Measurements from ENCODE around the gene UMPS.
"Not testable (repeated sequence)": the region's sequence is repeated elsewhere in the genome, so short reads cannot be mapped to it uniquely, and the experiment has no call there.

The UMPS gene

GRCh38 chr3:124707656-124708062 lies 22.6 kb upstream of the UMPS start:
- no peak for DNase-seq

GRCh38 chr3:124714223-124714853 lies 15.9 kb upstream of the UMPS start:
- no peak for DNase-seq

DNA sequence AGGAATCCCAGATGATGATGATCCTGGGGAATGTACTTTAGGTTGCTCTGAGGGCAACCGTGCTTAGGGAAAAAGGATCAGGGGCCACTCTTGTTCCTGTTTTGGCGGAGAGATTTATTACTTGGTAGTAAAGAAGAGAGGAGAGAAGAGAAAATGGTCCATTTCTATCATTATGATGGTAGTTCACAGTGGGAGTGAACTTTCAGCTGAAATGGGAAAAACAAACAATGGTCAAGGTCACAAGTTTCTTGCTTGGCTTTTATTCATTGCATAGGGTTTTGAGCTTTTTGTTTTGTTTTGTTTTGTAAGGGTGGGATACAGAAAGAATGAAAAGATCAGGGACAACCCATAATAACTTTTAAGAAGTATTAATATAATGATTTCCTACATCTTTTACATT lies 7.7 kb upstream of the UMPS start:
- no peak for DNase-seq

DNA sequence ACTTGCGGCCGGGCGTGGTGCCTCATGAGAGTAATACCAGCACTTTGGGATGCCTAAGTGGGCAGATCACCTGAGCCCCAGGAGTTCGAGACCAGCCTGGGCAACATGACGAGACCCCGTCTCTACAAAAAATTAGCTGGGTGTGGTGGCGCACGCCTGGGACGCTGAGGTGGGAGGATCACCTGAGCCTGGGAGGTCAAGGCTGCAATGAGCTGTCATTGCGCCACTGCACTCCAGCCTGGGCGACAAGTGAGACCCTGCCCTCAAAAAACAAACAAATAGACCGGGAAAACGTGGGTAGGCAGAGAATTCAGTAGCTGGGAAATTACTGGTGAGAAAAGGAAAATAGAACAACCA lies 667 bp downstream of the UMPS start:
- DNase-seq: peak; percentile 19

DNA sequence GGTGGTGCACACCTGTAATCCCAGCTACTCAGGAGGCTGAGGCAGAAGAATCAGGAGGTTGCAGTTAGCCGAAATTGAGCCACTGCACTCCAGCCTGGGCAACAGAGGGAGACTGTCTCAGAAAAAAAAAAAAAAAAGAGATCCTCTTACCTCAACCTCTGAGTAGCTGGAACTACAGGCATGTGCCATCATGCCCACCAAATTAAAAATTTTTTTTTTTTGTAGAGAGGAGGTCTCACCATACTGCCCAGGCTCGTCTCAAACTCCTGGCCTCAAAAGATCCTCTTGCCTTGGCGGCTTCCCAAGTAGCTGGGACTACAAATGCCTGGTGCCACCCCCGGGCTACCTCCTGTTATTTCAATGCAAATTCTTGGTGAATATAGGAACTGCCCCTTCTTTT lies 1.5 kb downstream of the UMPS start:
- DNase-seq: no peak

DNA sequence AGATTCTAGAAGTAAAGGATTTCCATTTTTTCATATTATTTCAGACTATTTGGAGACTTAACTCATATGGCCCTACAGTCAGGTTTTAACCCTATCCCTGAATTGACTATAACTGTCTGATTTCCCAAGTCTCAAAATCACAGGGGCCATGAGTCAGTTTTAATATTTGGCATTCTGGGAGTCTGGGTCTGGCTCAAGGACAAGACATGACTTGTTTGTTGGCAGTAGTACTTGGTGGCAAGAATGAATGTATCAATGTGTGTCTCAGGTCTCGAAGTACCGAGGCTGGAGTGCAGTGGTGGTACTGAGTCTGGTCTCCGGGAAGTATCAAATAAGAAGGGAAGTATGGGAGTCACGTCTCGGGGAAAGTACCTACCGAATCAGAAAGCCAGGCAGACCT lies 10.8 kb downstream of the UMPS start:
- no peak for DNase-seq

- no peak for DNase-seq
Observed at GRCh38 chr3:124745756-124746155, 15.5 kb downstream of the UMPS start.

DNA sequence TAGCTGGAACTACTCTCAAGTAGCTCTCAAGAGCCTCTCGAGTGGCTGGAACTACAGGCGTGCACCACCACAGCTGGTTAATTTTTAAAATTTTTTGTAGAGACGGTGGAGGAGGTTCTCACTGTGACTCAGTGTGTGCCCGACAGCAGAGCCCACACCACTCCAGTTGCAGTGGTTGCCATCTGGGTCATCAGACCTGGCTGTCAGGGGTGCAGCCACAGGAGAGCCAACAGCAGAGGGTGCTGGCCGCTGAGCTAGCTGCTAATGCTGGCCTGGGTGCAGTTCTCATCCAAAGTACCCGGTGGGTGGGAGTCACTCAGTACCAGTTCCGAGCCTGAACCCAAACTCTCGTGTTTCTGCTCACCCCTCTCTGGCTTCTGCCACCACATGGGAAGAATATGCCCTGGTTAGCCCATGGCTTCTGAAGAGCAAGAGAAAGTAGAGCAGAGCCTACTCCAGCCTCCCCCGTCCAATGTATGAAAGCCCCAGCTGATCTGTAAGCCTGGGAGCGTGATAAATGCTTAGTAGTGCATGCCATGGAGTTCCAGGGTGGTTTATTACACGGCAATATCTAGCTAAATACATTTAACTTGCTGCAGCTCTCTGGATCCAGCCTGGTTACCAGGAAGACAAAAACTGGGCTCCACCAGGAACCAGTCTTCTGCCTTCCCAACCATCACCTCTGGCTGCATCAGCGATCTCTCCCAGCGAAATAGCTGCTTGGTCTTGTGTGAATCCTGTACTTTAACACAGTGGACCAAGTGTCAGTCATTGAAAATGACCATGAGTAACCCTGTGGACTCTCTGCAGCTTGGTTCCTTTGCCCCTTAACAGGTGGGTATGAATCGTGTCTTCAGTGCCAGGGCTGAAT lies 17.1 kb downstream of the UMPS start:
- no peak for DNase-seq

- no peak for DNase-seq
Observed at GRCh38 chr3:124748560-124749198, 18.4 kb downstream of the UMPS start.

DNA sequence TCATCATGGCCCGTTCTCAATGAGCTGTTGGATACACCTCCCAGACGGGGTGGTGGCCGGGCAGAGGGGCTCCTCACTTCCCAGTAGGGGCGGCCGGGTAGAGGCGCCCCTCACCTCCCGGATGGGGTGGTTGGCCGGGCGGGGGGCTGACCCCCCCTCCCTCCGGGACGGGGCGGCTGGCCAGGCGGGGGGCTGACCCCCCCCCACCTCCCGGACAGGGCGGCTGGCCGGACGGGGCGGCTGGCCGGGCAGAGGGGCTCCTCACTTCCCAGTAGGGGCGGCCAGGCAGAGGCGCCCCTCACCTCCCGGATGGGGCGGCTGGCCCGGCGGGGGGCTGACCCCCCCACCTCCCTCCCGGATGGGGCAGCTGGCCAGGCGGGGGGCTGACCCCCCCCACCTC lies 19.6 kb downstream of the UMPS start:
- DNase-seq: not testable (repeated sequence)

- no peak for DNase-seq
Observed at GRCh38 chr3:124751501-124751900, 21.2 kb downstream of the UMPS start.

- no peak for DNase-seq
Observed at GRCh38 chr3:124752051-124752450, 21.8 kb downstream of the UMPS start.

DNA sequence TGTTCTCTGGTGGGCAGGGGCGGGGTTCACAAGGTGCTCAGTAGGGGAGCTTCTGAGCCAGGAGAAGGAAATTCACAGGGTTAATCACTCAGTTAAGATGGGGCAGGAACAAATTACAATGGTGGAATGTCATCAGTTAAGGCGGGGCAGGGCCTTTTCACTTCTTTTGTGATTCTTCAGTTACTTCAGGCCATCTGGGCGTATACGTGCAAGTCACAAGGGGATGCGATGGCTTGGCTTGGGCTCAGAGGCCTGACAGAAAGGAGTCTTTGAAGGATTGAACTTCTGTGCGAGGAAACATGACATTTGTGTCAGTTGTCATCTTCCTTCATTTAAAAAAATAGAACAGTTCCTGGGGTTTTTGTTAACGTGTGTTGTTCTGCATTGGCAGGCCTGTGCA lies 27.7 kb downstream of the UMPS start:
- DNase-seq: not testable (repeated sequence)

DNA sequence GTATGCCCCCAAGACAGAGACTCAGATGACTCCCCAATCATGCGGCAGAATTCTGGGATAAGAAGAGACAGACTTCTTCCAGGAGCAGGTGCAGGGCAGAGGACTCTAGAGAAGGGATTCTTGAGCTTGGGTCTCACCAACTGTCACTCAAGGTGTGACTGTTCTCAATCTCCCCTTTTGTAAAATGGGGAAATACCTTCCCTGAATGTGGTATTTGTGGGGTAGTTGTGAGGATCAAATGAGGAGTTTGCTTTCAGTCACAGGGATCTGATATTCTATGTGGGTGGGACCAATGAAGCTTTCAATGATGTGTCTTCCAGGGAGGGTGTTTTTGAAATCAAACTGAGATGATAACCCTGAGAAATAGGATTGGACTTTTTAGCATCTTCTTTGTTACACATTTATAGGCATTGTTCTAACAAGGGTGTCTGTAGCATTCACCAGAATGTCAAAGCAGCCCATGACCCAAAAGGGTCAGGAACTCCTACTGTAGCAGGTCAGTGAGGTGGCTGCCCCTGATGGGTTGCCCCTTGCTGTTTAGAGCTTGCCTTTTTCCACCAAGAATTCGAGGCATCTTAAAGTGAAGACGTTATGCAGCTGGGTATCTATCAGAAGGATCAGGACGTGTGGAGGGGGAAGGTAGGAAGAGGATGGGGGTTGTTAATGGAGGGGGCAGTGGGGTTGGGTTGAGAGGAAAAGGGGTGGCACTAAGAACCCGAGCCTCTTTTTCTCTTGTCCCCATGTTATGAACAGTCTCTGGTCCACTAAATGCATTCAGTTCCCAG lies 28.8 kb downstream of the UMPS start:
- DNase-seq: peak; percentile 7

GRCh38 chr3:124759666-124760401 lies 29.6 kb downstream of the UMPS start:
- no peak for DNase-seq

DNA sequence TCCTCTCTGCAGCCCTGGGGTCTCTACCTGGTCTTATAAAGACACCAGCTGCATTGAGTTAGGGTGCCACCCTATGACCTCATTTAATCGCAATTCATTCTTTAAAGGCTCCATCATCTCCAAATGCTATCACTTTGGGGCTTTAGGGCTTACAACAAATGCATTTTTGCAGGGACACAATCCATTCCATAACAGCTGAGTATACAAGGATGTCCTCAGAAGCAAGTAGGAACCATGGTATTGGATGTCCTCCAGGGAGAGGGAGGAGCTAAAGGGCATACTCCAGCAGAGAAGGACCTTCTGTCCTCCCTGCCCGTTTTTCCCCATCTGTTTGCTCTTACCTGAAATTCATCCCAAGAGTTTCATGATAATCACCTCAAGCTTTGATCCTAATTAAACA lies 30.3 kb downstream of the UMPS start:
- DNase-seq: no peak

GRCh38 chr3:124761250-124761796 lies 31.1 kb downstream of the UMPS start:
- peak; percentile 76 for DNase-seq

DNA sequence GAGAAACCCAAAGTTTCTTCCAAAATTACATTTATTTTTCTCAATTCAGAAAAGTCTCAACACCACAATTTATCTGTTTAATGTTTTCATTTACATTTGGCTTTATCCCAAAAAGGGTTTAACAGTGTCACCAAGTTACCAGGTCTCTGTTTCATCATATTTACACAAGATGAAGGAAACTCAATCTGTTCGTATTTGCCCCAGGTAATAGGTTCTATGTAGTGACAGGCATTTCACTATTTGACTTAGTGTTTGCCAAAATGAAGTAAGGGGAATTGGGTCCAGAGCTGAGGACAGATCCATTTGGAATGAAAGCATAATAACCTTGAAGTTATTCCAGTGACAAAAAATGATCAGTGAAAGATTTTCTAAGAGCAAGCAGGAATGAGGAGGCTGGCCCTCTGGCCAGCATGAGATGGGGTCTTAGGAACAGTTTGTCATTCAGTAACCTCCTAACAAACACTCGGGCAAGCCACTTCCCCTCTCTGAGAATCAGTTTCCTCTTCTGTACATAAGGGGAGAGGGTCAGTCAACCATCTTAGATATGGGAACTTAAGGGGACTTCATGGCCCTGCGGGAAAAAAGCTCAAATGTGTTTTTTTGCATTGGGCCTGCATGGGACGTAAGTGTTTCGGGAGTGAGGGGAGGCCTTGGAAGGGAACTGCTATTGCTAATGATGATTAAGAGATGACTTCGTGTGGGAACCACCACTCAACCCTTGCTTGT lies 31.8 kb downstream of the UMPS start:
- DNase-seq: no peak

DNA sequence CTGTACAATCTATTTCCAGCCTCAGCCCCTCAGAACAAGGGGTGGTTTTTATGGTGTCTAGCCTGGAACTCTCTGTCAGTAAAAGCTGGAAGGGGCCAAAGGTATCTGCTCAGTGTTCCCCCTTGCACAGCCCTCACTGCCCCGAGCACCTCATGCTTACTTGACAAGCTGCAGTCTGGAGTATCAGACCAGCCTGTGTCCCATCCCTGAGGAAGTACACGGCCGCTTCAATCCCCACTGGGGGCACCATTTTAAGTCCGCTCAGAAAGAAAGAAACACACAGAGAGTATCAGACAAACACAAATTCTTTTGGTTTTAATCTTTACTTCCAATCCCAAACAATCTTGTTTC lies 32.4 kb downstream of the UMPS start:
- no peak for DNase-seq

- no peak for DNase-seq
Observed at GRCh38 chr3:124763206-124763605, 33.0 kb downstream of the UMPS start.

DNA sequence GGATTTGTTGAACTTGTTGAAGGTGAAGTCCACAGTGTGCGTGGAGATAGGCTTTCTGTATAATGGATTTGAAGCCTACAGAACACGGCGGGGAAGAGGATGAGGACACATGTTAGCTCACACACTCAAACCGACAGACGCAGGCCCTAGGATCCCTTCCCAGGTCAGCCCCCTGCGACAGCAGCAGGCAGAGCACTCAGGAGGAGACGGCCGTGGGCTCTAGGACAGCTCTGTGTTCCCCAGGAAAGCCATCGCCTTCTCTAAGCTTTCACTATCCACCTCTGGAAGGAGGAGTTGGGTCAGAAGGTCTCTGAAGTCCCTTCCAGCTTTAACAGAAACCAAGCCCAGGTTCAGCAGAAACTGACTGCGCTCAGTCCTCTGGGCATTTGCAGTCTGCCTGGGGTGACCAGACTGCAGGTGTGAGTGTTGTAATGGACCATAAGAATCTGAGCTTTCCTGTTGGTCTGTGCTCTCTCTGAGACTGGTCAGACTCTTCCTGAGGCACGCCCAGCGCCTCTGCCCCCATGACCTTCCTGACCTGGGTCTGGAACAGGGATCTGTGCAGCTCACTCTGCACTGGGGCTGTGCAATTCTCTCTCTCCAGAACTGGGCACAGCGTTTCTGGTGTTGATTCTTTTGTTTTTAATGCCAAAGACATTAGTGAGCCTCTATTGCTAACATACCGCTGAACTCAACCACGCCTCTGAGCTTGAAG lies 33.5 kb downstream of the UMPS start:
- DNase-seq: no peak
